ENCODE measurements around the gene ATXN10.
"Not testable (repeated sequence)": the region's sequence is repeated elsewhere in the genome, so short reads cannot be mapped to it uniquely, and the experiment has no call there.

ATXN10 gene

DNA sequence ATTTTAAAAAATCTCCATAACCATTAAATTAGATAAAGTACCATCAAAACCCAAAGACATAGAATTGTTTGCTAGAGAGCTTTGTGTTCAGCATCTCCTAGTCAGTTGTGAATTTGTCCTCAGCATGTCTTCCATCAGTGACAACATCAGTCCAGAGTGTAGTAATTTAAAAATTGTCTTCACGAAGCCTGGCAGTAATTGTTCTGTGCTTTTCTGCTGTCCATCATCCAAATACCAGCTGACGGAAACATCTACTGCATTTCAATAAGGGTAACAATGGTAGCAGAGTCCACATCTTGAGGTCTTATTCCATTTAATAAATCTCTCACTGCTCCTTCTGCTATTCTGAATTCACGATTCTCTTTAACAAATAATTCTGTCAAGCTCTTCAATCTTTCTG lies 121.5 kb downstream of the ATXN10 start:
- no peak for FAIRE-seq
- no peak for DNase-seq (ENCODE audit: insufficient read length, low spot score)

GRCh38 chr22:45793892-45794291 lies 122.3 kb downstream of the ATXN10 start:
- FAIRE-seq = no peak
- TF ChIP-seq CTCF (IDR thresholded peaks at IDR 0.05; ENCODE audit: insufficient read depth, missing control alignments) = no peak
- DNase-seq (ENCODE audit: insufficient read length, low spot score) = no peak

More for the DNA sequence above, 121.5 kb downstream of the ATXN10 start:
- TF ChIP-seq CTCF (IDR thresholded peaks at IDR 0.05; ENCODE audit: insufficient read depth, missing control alignments) = no peak

DNA sequence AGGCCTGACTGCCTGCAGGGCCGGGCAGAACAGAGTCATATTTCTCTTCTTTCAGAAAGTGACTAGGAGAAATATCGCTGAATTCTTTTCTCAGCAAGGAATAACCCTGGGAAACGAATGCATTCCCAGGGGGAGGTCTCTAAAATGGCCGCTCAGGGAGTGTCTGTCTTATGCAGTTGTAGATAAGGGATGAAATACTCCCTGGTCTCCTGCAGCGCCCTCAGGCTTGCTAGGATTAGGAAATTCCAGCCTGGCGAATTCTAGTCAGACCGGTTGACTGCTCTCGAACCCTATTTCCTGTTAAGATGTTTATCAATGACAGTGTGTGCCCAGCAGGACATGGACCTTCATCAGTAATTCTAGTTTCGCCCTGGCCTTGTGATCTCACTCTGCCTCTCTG lies 124.4 kb downstream of the ATXN10 start:
- DNase-seq (ENCODE audit: insufficient read length, low spot score); FAIRE-seq: not testable (repeated sequence)

DNA sequence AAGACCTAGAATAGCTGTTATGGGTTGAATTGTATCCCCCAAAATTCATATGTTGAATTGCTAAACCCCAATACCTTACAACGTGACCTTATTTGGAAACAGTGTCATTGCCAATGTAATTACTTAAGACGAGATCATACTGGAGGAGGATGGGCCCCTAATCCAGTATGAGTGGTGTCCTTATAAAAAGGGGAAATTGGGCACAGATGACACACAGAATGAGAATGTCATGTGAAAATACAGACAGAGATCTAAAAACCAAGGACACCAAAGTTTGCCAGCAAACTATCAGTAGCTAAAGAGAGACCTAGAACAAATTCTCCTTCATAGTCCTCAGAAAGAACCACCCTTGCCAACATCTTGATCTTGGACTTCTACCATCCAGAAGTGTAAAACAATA lies 127.7 kb downstream of the ATXN10 start:
- no peak for FAIRE-seq
- no peak for DNase-seq (ENCODE audit: insufficient read length, low spot score)
- TF ChIP-seq CTCF (IDR thresholded peaks at IDR 0.05; ENCODE audit: insufficient read depth, missing control alignments) = no peak

DNA sequence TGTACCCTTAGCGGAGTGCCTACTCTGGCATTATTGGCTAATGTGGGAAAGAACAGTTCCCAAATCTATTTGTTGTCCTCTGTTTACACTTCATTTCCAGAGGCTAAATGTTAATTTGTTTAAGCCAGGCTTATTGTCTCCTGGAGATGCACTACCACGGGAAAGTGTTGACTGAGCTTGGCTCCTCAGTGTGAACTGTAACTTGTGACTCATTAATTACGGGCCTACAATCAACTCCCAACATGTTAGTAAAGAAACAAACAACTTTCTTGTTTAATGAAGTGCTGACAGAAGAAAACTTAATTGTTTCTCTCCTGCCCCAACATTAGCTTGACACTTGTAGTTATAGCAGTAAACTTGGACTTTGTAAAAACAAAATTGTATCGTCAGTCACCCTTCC lies 130.4 kb downstream of the ATXN10 start:
- TF ChIP-seq CTCF (IDR thresholded peaks at IDR 0.05; ENCODE audit: insufficient read depth, missing control alignments) = no peak
- FAIRE-seq (no peak), DNase-seq (ENCODE audit: insufficient read length, low spot score) (no peak)

DNA sequence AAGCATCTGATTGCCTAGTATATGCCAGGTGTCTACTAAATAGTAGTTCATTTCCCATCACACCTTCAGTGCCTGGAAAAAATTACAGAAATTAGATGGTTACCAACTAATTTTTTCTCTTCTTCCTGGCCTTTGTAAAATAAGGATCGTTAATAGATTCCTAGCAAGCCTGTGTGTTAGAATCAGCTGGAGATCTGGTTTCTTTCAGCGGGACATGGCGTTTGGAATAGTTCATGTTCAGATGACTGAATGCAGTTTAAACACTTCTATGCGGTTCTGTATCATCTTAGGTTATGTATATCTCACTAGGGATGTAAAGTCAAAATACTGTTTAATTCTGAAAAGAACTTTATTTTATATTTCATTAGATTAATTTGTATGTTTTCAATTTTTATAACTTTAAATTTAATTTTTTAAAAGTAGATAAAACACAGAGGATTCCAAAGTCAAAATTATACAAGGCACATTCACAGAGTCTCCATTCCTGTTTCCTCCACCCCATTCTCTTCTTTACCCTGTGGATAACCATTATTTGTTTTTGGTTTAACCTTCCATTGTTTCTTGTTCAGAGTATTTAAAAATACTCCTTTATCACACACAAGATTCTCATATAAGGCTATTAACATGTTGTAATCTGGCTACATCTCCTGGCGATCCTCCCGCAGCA lies 132.8 kb downstream of the ATXN10 start:
- DNase-seq (ENCODE audit: insufficient read length, low spot score) (no peak), FAIRE-seq (no peak)
- TF ChIP-seq CTCF (IDR thresholded peaks at IDR 0.05; ENCODE audit: insufficient read depth, missing control alignments) = no peak

DNA sequence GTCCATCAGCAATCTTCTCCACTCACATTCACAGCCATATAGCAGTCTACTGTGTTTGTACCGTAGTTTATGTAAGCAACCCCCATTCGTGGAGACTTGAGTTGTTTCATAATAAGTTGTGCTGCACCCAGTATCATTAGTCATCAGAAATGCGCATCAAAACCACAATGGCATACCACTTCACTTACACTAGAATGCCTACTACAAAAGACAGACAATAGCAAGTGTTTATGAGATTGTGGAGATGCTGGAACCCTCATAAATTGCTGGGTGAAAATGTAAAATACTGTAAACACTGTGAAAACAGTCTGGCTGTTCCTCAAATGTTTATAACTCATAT lies 133.3 kb downstream of the ATXN10 start:
- DNase-seq (ENCODE audit: insufficient read length, low spot score) (no peak), FAIRE-seq (no peak)
- TF ChIP-seq CTCF (IDR thresholded peaks at IDR 0.05; ENCODE audit: insufficient read depth, missing control alignments) = no peak

GRCh38 chr22:45805413-45805812 lies 133.8 kb downstream of the ATXN10 start:
- DNase-seq (ENCODE audit: insufficient read length, low spot score) = no peak
- no peak for FAIRE-seq
- TF ChIP-seq CTCF (IDR thresholded peaks at IDR 0.05; ENCODE audit: insufficient read depth, missing control alignments) = no peak

All from D721Med (cell line).